Heart left ventricle (tissue), 13 donors: ENCODE data around the gene CETP.

ENCODE experiments used
- POLR2A ChIP-seq, 2 donors: fragments of 450-650 bp; IDR thresholded peaks; one replicate each; pipeline ENCODE4 v1.6.1; 2017; ENCODE audit warnings: antibody characterized with exemption in 2 of 2, mild to moderate bottlenecking in 2 of 2, moderate library complexity in 2 of 2
- TF ChIP-seq, protein P1 (sequence below), 12 donors: fragments of 200-600 bp; sonication (generic) in 4 of 12; IDR thresholded peaks; one replicate each; pipeline versions ENCODE4 v1.5.0 to v1.8.0; 2018 to 2022; ENCODE audit warnings: antibody characterized with exemption in 12 of 12, mild to moderate bottlenecking in 5 of 12
- donor health status: ischemic (EF 13 %, LVEDD 7.1; RV severe dilation, severe dysfunction).
- donor health status: DM: no; HTN: yes; CAD: no.
- donor health status: DM: no; HTN: no; CAD: no.
- donor health status: ischemic (EF 25% LVEDD 6.9; RV normal size, moderate dysfunction).
- donor health status: ischemic (EF 25% LVEDD 5.7; RV mildly dilated, moderate dysfunction).
- donor health status: ischemic (EF 35%, LVEDD 5.7; RV mildly dilated, moderate dysfunction).
- donor health status: nonischemic (EF 11% LVEDD 7.7; RV severe dilation, severe dysfunction).
- donor health status: DM: yes; HTN: yes; CAD: no.
- donor health status: PGD.
- donor health status: ischemic (EF 29% LVEDD 5.4; RV normal size, mild dysfunction).
- donor health status: nonischemic (EF 23%, LVEDD 6.1; RV moderate dilation, normal function).

DNA sequence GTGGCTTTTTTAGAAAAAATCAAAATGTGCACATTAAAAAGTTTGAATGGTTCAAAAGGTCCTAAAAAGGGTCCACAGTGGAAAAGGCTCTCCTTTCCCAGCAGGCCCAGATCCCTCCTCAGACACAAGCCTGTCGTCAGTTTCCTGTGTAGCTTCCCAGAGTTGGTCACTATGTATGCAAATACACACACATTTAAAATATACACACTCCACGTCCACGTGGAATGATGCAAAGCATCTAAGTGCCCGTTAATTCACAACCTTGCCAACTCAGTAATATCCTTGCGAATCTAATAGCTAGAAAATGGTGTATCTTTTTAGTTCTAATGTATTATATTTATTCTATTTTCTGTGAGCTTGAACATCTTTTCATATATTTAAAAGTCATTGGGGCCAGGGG is 45.3 kb downstream of the CETP start:
- TF ChIP-seq, protein P1, sequence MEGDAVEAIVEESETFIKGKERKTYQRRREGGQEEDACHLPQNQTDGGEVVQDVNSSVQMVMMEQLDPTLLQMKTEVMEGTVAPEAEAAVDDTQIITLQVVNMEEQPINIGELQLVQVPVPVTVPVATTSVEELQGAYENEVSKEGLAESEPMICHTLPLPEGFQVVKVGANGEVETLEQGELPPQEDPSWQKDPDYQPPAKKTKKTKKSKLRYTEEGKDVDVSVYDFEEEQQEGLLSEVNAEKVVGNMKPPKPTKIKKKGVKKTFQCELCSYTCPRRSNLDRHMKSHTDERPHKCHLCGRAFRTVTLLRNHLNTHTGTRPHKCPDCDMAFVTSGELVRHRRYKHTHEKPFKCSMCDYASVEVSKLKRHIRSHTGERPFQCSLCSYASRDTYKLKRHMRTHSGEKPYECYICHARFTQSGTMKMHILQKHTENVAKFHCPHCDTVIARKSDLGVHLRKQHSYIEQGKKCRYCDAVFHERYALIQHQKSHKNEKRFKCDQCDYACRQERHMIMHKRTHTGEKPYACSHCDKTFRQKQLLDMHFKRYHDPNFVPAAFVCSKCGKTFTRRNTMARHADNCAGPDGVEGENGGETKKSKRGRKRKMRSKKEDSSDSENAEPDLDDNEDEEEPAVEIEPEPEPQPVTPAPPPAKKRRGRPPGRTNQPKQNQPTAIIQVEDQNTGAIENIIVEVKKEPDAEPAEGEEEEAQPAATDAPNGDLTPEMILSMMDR (IDR thresholded peaks at IDR 0.05), result no peak
- TF ChIP-seq POLR2A (IDR thresholded peaks at IDR 0.05), result no peak
